ENCODE results near the gene CFAP61. TPM values are rescaled to one million over a fixed set of nuclear protein-coding genes. Genes with fewer than 3 reads are reported as not detected.
"Not testable (repeated sequence)": the region's sequence is repeated elsewhere in the genome, so short reads cannot be mapped to it uniquely, and the experiment has no call there.

Gene CFAP61
- total RNA-seq, 4 donors from 2014 or later: 0.18 to 0.80 (median 0.57) TPM

DNA sequence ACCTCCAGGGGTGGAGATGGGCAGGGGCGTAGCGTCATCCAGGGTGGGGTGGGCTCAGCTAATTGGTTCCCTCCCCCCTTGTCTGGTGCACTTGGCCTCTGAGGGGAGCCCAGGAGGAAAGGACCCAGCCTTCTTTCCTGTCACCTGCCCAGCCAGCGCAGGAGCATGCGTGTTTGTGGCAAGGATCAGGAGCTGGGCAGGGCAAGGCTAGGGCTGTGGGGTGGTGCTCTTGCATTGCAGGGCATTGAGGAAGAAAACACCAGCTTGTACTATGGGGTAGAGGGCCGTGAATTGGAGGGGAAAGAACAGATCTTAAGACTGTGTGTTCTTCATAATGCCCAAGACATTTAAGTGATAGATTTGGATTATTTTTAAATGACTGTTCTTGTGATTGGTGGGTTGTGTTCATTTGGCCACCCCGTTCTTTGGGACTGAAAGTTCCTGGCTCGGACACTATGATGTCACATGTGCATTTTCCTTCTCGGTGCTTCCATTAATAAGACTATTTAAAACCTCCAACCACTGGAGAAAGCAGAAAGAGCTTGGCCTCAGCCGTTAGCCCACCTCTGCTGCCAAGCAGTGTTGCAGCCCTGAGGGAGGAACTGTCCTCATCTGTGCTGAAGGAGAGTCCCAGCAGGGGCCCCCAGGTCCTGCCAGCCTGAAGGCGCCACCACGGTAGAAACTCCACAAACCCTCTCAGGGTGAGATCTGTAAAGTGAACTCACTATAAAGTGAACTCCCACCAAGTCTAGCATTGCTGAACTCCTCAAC is 179.4 kb downstream of the CFAP61 start:
- no peaks in the 10 kb centered on the region for H3K4me1 ChIP-seq
- H3K27ac ChIP-seq: peak overlapping the region; percentile 52
- H3K4me3 ChIP-seq: no peak overlapping the region
- 78% methylated on average over 11 of the region's 11 CpGs for WGBS
- TF ChIP-seq POLR2AphosphoS5 (IDR thresholded peaks at IDR 0.05) (no peak), POLR2A (IDR thresholded peaks at IDR 0.05) (no peak), EP300 (IDR thresholded peaks at IDR 0.05) (no peak)
- TF ChIP-seq, protein P1, sequence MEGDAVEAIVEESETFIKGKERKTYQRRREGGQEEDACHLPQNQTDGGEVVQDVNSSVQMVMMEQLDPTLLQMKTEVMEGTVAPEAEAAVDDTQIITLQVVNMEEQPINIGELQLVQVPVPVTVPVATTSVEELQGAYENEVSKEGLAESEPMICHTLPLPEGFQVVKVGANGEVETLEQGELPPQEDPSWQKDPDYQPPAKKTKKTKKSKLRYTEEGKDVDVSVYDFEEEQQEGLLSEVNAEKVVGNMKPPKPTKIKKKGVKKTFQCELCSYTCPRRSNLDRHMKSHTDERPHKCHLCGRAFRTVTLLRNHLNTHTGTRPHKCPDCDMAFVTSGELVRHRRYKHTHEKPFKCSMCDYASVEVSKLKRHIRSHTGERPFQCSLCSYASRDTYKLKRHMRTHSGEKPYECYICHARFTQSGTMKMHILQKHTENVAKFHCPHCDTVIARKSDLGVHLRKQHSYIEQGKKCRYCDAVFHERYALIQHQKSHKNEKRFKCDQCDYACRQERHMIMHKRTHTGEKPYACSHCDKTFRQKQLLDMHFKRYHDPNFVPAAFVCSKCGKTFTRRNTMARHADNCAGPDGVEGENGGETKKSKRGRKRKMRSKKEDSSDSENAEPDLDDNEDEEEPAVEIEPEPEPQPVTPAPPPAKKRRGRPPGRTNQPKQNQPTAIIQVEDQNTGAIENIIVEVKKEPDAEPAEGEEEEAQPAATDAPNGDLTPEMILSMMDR (IDR thresholded peaks at IDR 0.05): no peak
- H3K36me3 ChIP-seq: no peaks in the 10 kb centered on the region
- H3K9me3 ChIP-seq: no peaks in the 10 kb centered on the region
- DNase-seq (ENCODE audit: low spot score in 2 of 2): no peak
- H3K27me3 ChIP-seq: no peaks in the 10 kb centered on the region

DNA sequence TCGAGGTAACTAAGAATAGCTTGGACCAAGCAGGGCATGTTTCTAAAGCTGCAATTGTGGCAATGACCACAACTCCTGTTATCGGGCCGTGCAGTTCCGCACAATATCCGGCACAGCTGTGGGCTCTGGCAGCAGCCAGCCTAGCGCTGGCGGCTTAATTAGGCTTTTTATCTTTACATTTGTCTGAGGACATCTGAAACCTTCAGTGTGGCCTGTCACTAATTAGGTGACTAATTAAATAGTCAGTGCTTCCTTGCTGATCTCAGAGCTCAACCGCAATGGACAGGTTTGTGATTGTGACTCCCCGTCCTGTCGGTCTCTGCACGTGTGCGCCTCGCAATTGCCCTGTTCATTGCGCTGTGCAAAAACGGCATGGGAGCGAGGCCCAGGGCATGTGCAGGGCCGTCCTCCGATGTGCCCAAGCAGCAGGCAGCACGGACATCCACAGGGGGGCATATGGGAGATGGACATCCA is 180.7 kb downstream of the CFAP61 start:
- no peaks in the 10 kb centered on the region for H3K36me3 ChIP-seq
- no peak for DNase-seq (ENCODE audit: low spot score in 2 of 2)
- 92% methylated on average over 18 of the region's 19 CpGs for WGBS
- no peak overlapping the region for H3K27ac ChIP-seq
- H3K27me3 ChIP-seq: no peaks in the 10 kb centered on the region
- H3K9me3 ChIP-seq: no peaks in the 10 kb centered on the region
- TF ChIP-seq EP300 (IDR thresholded peaks at IDR 0.05): no peak
- TF ChIP-seq POLR2AphosphoS5 (IDR thresholded peaks at IDR 0.05): no peak
- no peak for TF ChIP-seq POLR2A (IDR thresholded peaks at IDR 0.05)
- TF ChIP-seq, protein P1 (IDR thresholded peaks at IDR 0.05): no peak
- no peaks in the 10 kb centered on the region for H3K4me1 ChIP-seq
- no peak overlapping the region for H3K4me3 ChIP-seq

DNA sequence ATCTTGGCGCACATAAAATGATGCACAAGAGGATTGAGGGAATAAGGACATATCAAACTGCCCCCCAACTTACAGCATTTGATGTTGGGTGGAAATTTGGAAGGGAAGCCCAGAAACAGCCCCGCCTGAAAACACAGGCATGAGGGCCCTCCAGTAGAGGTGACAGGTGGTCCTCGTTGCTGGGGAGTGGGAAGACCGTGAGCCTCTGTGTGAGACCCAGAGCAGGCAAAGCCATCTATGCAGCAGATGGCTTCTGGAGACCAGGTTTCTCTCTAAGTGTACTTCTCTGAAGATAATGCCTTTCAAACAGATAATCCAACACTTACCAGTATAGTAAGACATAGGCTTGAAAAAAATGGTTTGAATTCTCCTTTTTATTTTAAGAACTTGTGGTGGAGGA is 183.3 kb downstream of the CFAP61 start:
- no peak for DNase-seq (ENCODE audit: low spot score in 2 of 2)
- Histone ChIP-seq H3K9me3 (no peaks in the 10 kb centered on the region), H3K36me3 (no peaks in the 10 kb centered on the region), H3K4me1 (no peaks in the 10 kb centered on the region), H3K4me3 (no peak overlapping the region), H3K27me3 (no peaks in the 10 kb centered on the region), H3K27ac (no peak overlapping the region)
- TF ChIP-seq POLR2AphosphoS5 (IDR thresholded peaks at IDR 0.05): no peak
- 92% methylated on average over 4 of the region's 4 CpGs for WGBS

DNA sequence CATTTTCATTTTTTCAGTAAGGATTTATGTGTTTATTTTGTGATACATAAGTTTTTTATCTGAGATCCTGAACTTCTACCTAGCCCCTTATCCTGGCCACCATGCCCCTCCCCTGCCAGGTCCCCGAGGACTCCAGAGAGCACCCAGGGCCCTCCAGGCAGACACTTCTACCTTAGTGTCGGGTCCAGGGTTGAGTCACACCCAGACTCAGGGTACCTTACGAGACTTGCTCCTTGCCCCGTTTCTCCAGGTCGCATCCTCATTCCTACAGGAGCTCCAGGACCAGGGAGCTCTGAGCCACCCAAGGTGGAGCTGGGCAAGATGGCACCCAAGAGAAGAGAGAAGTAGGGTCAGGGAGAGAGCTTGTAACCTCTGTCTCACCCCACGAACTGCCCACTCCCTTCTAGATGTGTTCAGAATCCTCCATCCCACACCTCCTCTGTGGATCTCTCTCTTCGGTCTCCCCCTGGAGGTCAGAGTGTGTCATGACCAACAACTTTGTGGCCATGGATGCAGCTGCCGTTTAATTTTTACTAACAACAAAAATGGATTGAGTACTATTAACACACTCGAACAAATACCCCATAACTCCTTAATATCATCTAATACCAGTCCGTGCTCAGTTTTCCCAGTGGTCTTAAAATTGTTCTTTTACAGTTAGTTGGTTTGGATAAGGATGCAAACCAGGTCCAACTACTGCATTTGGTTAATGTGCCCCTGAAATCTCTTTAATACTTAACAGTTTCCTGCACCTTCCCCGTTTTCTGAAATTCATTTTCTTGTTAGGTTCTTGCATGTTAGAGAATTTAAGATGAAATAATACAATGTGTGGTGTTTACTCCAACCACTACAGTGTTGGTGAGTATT is 185.0 kb downstream of the CFAP61 start:
- H3K27ac ChIP-seq: no peak overlapping the region
- 43% methylated on average over 11 of the region's 11 CpGs for WGBS
- TF ChIP-seq, protein P1 (IDR thresholded peaks at IDR 0.05): peak; percentile 60 to 74
- TF ChIP-seq EP300 (IDR thresholded peaks at IDR 0.05): no peak

DNA sequence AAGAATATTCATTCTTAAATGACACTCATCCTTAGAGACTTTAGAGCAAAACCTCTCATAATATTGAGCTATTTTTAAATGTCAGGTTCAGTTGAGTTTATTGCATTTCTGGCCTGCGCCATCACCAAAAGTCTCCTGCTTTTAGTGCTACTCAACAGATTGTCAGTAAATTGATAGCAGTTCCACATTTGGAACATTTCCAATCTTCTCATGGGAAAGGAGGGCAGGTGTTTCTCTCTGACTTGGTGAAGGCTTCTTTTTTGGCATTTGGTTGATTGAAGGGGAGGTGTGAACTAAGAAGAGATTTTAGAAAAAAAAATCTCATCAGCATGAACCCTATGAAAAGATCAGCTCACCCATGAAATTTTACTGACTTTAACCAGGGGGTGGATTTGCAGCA is 189.6 kb downstream of the CFAP61 start:
- no peak for TF ChIP-seq POLR2AphosphoS5 (IDR thresholded peaks at IDR 0.05)
- TF ChIP-seq, protein P1 (IDR thresholded peaks at IDR 0.05): no peak
- no peak for TF ChIP-seq EP300 (IDR thresholded peaks at IDR 0.05)
- no peak for TF ChIP-seq POLR2A (IDR thresholded peaks at IDR 0.05)
- no peaks in the 10 kb centered on the region for H3K4me1 ChIP-seq
- peaks cover 4% of the 10 kb centered on the region for H3K27me3 ChIP-seq
- H3K4me3 ChIP-seq: no peak overlapping the region
- no peaks in the 10 kb centered on the region for H3K36me3 ChIP-seq
- H3K9me3 ChIP-seq: no peaks in the 10 kb centered on the region
- WGBS: 81% methylated on average over 1 of the region's 1 CpG
- no peak overlapping the region for H3K27ac ChIP-seq
- DNase-seq (ENCODE audit: low spot score in 2 of 2): no peak

More for the DNA sequence above, 185.0 kb downstream of the CFAP61 start:
- DNase-seq (ENCODE audit: low spot score in 2 of 2): no peak
- Histone ChIP-seq H3K36me3 (no peaks in the 10 kb centered on the region), H3K4me3 (no peak overlapping the region), H3K27me3 (no peaks in the 10 kb centered on the region), H3K9me3 (no peaks in the 10 kb centered on the region), H3K4me1 (no peaks in the 10 kb centered on the region)

DNA sequence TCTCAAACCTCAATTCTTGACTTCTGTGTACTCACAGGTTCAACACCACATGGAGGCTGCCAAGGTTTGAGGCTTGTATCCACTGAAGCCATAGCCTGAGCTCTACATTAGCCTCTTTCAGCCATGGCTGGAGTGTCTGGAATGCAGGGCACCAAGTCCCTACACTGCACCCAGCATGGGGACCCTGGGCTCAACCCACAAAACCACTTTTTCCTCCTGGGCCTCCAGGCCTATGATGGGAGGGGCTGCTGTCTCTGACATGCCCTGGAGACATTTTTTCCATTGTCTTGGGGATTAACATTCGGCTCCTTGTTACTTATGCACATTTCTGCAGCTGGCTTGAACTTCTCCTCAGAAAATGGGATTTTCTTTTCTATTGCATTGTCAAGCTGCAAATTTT is 192.1 kb downstream of the CFAP61 start:
- not testable (repeated sequence) for DNase-seq (ENCODE audit: low spot score in 2 of 2); H3K4me1 ChIP-seq; H3K4me3 ChIP-seq; H3K27ac ChIP-seq; H3K36me3 ChIP-seq; H3K9me3 ChIP-seq; H3K27me3 ChIP-seq
- 79% methylated on average over 1 of the region's 1 CpG for WGBS

Data from suprapubic skin (tissue), 4 donors.